HG03097 (cell line): Measurements from ENCODE around the gene CSNK1A1.
"Not testable (repeated sequence)": the region's sequence is repeated elsewhere in the genome, so short reads cannot be mapped to it uniquely, and the experiment has no call there.

Source experiments
- ATAC-seq: cut with Tn5 transposase; IDR thresholded peaks from one replicate; pipeline ENCODE4 v1.9.1; 2021; ENCODE audit not compliant: unreplicated experiment, low FRiP score

The CSNK1A1 gene

GRCh38 chr5:149464796-149465489, 86.3 kb downstream of the CSNK1A1 start:
- no peak for ATAC-seq

GRCh38 chr5:149461907-149462306, 89.3 kb downstream of the CSNK1A1 start:
- not testable (repeated sequence) for ATAC-seq

GRCh38 chr5:149459891-149460290, 91.3 kb downstream of the CSNK1A1 start:
- ATAC-seq: no peak

GRCh38 chr5:149457393-149457763, 93.9 kb downstream of the CSNK1A1 start:
- ATAC-seq: no peak

- no peak for ATAC-seq
Observed at GRCh38 chr5:149456597-149457392, 94.4 kb downstream of the CSNK1A1 start.

GRCh38 chr5:149455889-149456409, 95.3 kb downstream of the CSNK1A1 start:
- ATAC-seq: no peak

GRCh38 chr5:149453618-149454415, 97.4 kb downstream of the CSNK1A1 start:
- ATAC-seq: no peak

GRCh38 chr5:149452665-149453617, 98.3 kb downstream of the CSNK1A1 start:
- no peak for ATAC-seq

GRCh38 chr5:149452007-149452664, 99.1 kb downstream of the CSNK1A1 start:
- ATAC-seq: no peak

- ATAC-seq: no peak
Observed at GRCh38 chr5:149450199-149450598, 101.0 kb downstream of the CSNK1A1 start.

GRCh38 chr5:149448831-149449714, 102.2 kb downstream of the CSNK1A1 start:
- ATAC-seq: no peak

- ATAC-seq: no peak
Observed at GRCh38 chr5:149448431-149448830, 102.8 kb downstream of the CSNK1A1 start.

GRCh38 chr5:149447373-149448367, 103.6 kb downstream of the CSNK1A1 start:
- no peak for ATAC-seq

- not testable (repeated sequence) for ATAC-seq
Observed at GRCh38 chr5:149446794-149447193, 104.4 kb downstream of the CSNK1A1 start.

- no peak for ATAC-seq
Observed at GRCh38 chr5:149445739-149446369, 105.4 kb downstream of the CSNK1A1 start.

- ATAC-seq: no peak
Observed at GRCh38 chr5:149445343-149445738, 105.9 kb downstream of the CSNK1A1 start.

GRCh38 chr5:149444430-149444829, 106.8 kb downstream of the CSNK1A1 start:
- not testable (repeated sequence) for ATAC-seq
